Right ventricle myocardium superior (tissue), 1 donor: ENCODE measurements around the gene GCNA. TPM values are rescaled to one million over a fixed set of nuclear protein-coding genes. Genes with fewer than 3 reads are reported as not detected.
"Not testable (repeated sequence)": the region's sequence is repeated elsewhere in the genome, so short reads cannot be mapped to it uniquely, and the experiment has no call there.

ENCODE experiments used
- ATAC-seq: fragments of 200-7000 bp; cut with Tn5 transposase; one replicate; pipeline ENCODE4 v1.9.1; 2020; ENCODE audit warnings: mild to moderate bottlenecking; ENCODE audit not compliant: poor library complexity
- DNase-seq: peaks from one replicate; pipeline ENCODE4 v3.0.0-alpha.2; 2020
- intact Hi-C: fragments of 100-400 bp; cut with DNase I; formaldehyde crosslinking; loops from one replicate; pipeline ENCODE4 v1.11.2; 2022
- total RNA-seq: library from RNA; stranded (reverse); fragmentation: NEBNext Ultra II Directional; extraction: Animal tissue kit (Norgen Biotek cat#: 25700); gene quantifications from one replicate; pipeline ENCODE4 v1.2.1, GENCODE V29; 2021
- donor health status: DM: no; HTN: yes; CAD: no; lungs with severe emphysema.

The GCNA gene
- total RNA-seq, 1 donor from 2014 or later = 2.2 TPM

- intact Hi-C loops = no loop called here
- ATAC-seq (no peak), DNase-seq (no peak)
These were observed 83.7 kb downstream of the GCNA start for GRCh38 chrX:71661919-71662318.

- DNase-seq, ATAC-seq, intact Hi-C loops: not testable (repeated sequence)
These were observed 84.4 kb downstream of the GCNA start for GRCh38 chrX:71662654-71663053.

Other genes with a start within 250 kb of the GCNA start
- 13.4 TPM for gene TAF1, start 212.1 kb upstream of the GCNA start, total RNA-seq
- 72.7 TPM for gene OGT, start 45.3 kb upstream of the GCNA start, total RNA-seq
- gene CXCR3, start 40.1 kb downstream of the GCNA start, total RNA-seq = 0.22 TPM
- not detected for gene CXorf49, start 139.8 kb downstream of the GCNA start, total RNA-seq
- not detected for gene CXorf49B, start 184.9 kb downstream of the GCNA start, total RNA-seq